Keratinocyte (primary cell): ENCODE data around the gene DMPK. TPM values are rescaled to one million over a fixed set of nuclear protein-coding genes. Genes with fewer than 3 reads are reported as not detected.

Source experiments
- DNase-seq: peaks from one replicate; pipeline ENCODE4 v3.0.0-alpha.2; 2011; ENCODE audit warnings: low read depth, missing footprints, low spot score
- FAIRE-seq: peaks from 2 replicates; lab custom pipeline; 2011; peaks lifted over from hg19 to GRCh38; lab: Jason Lieb, UNC
- H2AFZ ChIP-seq: 2 replicates; pipeline ENCODE4 v1.6.0; 2012; ENCODE audit warnings: low read length, control low read depth, inconsistent platforms; ENCODE audit not compliant: control insufficient read depth
- H3K27ac ChIP-seq: 2 replicates; pipeline ENCODE4 v1.5.1; 2011; ENCODE audit warnings: low read length; ENCODE audit not compliant: control insufficient read depth, insufficient read depth
- H3K27me3 ChIP-seq: 3 replicates; pipeline ENCODE4 v1.6.0; 2011; ENCODE audit warnings: low read length; ENCODE audit not compliant: control insufficient read depth, insufficient read depth; ENCODE audit errors: extremely low read depth
- H3K36me3 ChIP-seq, 2 experiments: 2 replicates in 1 of 2; 3 replicates in 1 of 2; pipeline ENCODE4 v1.5.1; 2011; ENCODE audit warnings: low read length in 2 of 2, mild to moderate bottlenecking in 1 of 2; ENCODE audit not compliant: control insufficient read depth in 2 of 2, insufficient read depth in 2 of 2; ENCODE audit errors: extremely low read depth in 1 of 2
- H3K4me1 ChIP-seq: 3 replicates; pipeline ENCODE4 v1.5.1; 2011; ENCODE audit warnings: low read length; ENCODE audit not compliant: control insufficient read depth, insufficient read depth; ENCODE audit errors: extremely low read depth
- H3K4me2 ChIP-seq: 3 replicates; pipeline ENCODE4 v1.6.0; 2011; ENCODE audit warnings: low read depth, low read length; ENCODE audit not compliant: control insufficient read depth, insufficient read depth; ENCODE audit errors: extremely low read depth
- H3K4me3 ChIP-seq, 3 experiments: fragments of 200-600 bp in 1 of 3; sonication (generic) in 1 of 3; 2 replicates in 2 of 3; 3 replicates in 1 of 3; pipeline ENCODE4 v1.5.1; 2011 to 2016; ENCODE audit warnings: low read length in 3 of 3, mild to moderate bottlenecking in 3 of 3, control low read depth in 2 of 3, inconsistent platforms in 1 of 3, low read depth in 1 of 3, mixed read lengths in 1 of 3, mixed run types in 1 of 3, moderate library complexity in 1 of 3; ENCODE audit not compliant: control insufficient read depth in 2 of 3, insufficient read depth in 2 of 3; ENCODE audit errors: extremely low read depth in 1 of 3
- H3K79me2 ChIP-seq: 2 replicates; pipeline ENCODE4 v1.6.0; 2012; ENCODE audit warnings: low read length; ENCODE audit not compliant: control insufficient read depth, insufficient read depth
- H3K9ac ChIP-seq: 3 replicates; pipeline ENCODE4 v1.6.0; 2011; ENCODE audit warnings: low read length; ENCODE audit not compliant: control insufficient read depth, insufficient read depth; ENCODE audit errors: extremely low read depth
- H3K9me1 ChIP-seq: 3 replicates; pipeline ENCODE4 v1.6.0; 2011; ENCODE audit warnings: low read length; ENCODE audit not compliant: control insufficient read depth, insufficient read depth; ENCODE audit errors: extremely low read depth
- H3K9me3 ChIP-seq: 2 replicates; pipeline ENCODE4 v1.5.1; 2012; ENCODE audit warnings: low read depth, low read length; ENCODE audit not compliant: control insufficient read depth
- H4K20me1 ChIP-seq: 3 replicates; pipeline ENCODE4 v1.6.0; 2011; ENCODE audit warnings: low read length; ENCODE audit not compliant: control insufficient read depth, insufficient read depth; ENCODE audit errors: extremely low read depth
- CTCF ChIP-seq, 3 experiments: IDR thresholded peaks in 1 of 3; conservative IDR thresholded peaks in 1 of 3; optimal IDR thresholded peaks in 1 of 3; 2 replicates in 2 of 3; 3 replicates in 1 of 3; pipeline versions ENCODE3 to v1.5.1; 2011; ENCODE audit warnings: low read length in 3 of 3, mild to moderate bottlenecking in 3 of 3, moderate library complexity in 2 of 3, control low read depth in 1 of 3, inconsistent platforms in 1 of 3; ENCODE audit not compliant: insufficient read depth in 2 of 3; ENCODE audit errors: extremely low read depth in 1 of 3
- EZH2 ChIP-seq: IDR thresholded peaks from one replicate; pipeline ENCODE4 v1.6.1; 2012; ENCODE audit warnings: inconsistent platforms, mild to moderate bottlenecking, low read length, moderate library complexity
- dilution Hi-C: fragments of 300-500 bp; cut with MboI; formaldehyde crosslinking; loops from one replicate; pipeline ENCODE4 v1.7.0; 2020; ENCODE audit warnings: low sequenced_read_pairs; ENCODE audit not compliant: extremely low pct_ligation_motif_present
- polyA plus RNA-seq, 5 experiments: library from polyadenylated mRNA; depleted of rRNA in 3 of 5; stranded (reverse) in 3 of 5; stranded (forward) in 1 of 5; unstranded in 1 of 5; fragments of >200 nt; gene quantifications; 1 replicate in 1 of 5; 2 replicates in 3 of 5; 3 replicates in 1 of 5; pipeline versions ENCODE4 v1.2.1 to v1.2.3, GENCODE V29; 2011 to 2012; ENCODE audit warnings: missing spikeins in 2 of 5, low read depth in 1 of 5, low replicate concordance in 1 of 5

The DMPK gene
- polyA plus RNA-seq, 1 donor (not counting 4 experiments of a cell fraction or from before 2014, with no cell fraction given) = 7.0 TPM

- Histone ChIP-seq H3K36me3 (no peaks in the 10 kb centered on the region), H3K4me1 (peaks cover 10% of the 10 kb centered on the region), H3K9ac (no peak overlapping the region), H4K20me1 (no peaks in the 10 kb centered on the region), H3K4me2 (no peak overlapping the region), H2AFZ (no peak overlapping the region), H3K27ac (no peak overlapping the region), H3K9me1 (no peaks in the 10 kb centered on the region), H3K4me3 (no peak overlapping the region), H3K27me3 (no peaks in the 10 kb centered on the region), H3K9me3 (no peaks in the 10 kb centered on the region), H3K79me2 (no peaks in the 10 kb centered on the region)
- FAIRE-seq (no peak), DNase-seq (no peak)
- TF ChIP-seq CTCF (optimal IDR thresholded peaks at IDR 0.05 in 1 of 3, IDR thresholded peaks at IDR 0.05 in 1 of 3, conservative IDR thresholded peaks at IDR 0.05 in 1 of 3; ENCODE audit: extremely low read depth in 1 of 3, insufficient read depth in 2 of 3, low read length in 3 of 3) (no peak), EZH2 (no peak)
- dilution Hi-C loops = no loop called here
These were observed 17.8 kb downstream of the DMPK start for GRCh38 chr19:45764475-45764874.

DNA sequence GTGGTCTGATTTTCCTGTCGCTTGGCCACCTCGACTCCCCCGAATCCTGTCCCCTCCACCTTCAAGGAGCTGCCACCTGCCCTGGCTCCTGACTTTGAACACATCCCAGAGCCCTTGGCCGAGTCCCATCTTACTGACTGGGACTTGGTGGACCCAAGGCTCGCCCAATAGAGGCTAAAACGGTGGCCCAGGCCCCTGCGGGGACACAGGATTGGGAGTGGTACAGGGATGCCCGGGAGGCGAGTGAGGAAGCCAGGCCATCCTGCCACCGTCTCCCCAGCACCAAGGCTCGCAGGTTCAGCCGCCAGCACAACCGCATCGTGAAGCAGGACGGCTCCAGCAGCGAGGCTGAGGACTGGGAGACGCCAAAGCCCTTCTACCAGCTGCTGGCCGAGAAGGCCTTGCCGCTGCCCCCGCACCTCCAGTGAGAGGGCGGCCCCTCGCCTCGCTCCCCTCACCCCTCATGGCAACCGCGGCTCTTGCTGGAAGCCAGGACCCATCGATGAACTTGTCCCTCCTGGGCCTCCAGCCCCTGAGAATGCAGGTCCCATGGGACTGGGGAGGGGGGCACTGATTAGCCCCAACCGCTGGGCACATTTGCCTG lies 18.5 kb downstream of the DMPK start:
- Histone ChIP-seq H3K9me3 (no peaks in the 10 kb centered on the region), H3K27ac (no peak overlapping the region), H3K79me2 (no peaks in the 10 kb centered on the region), H3K9ac (no peak overlapping the region), H3K4me1 (peaks cover 10% of the 10 kb centered on the region), H3K4me3 (no peak overlapping the region), H3K4me2 (no peak overlapping the region), H3K27me3 (no peaks in the 10 kb centered on the region), H2AFZ (no peak overlapping the region), H4K20me1 (no peaks in the 10 kb centered on the region), H3K36me3 (no peaks in the 10 kb centered on the region), H3K9me1 (no peaks in the 10 kb centered on the region)
- dilution Hi-C loops = no loop called here
- TF ChIP-seq EZH2 (no peak), CTCF (optimal IDR thresholded peaks at IDR 0.05 in 1 of 3, IDR thresholded peaks at IDR 0.05 in 1 of 3, conservative IDR thresholded peaks at IDR 0.05 in 1 of 3; ENCODE audit: extremely low read depth in 1 of 3, insufficient read depth in 2 of 3, low read length in 3 of 3) (no peak)
- no peak for DNase-seq
- FAIRE-seq = no peak
